HFF-Myc (cell line): ENCODE measurements around the gene PKN1.

Experiments
- DNase-seq: peaks from one replicate; pipeline ENCODE4 v3.0.0-alpha.2; 2011; ENCODE audit warnings: low read depth; ENCODE audit errors: extremely low read depth
- H3K4me3 ChIP-seq: replicated peaks from 2 replicates; pipeline ENCODE4 v1.5.1; 2011; ENCODE audit warnings: low read depth, mild to moderate bottlenecking, control low read depth, low read length
- CTCF ChIP-seq: IDR thresholded peaks from 2 replicates; pipeline ENCODE4 v1.5.1; 2012; ENCODE audit warnings: mild to moderate bottlenecking, low read depth, low read length, control low read depth; ENCODE audit errors: missing control alignments

The PKN1 gene

GRCh38 chr19:14470031-14470876 is 37.1 kb downstream of the PKN1 start:
- H3K4me3 ChIP-seq, result no peak overlapping the region
- no peak for DNase-seq
- no peak for TF ChIP-seq CTCF

GRCh38 chr19:14471436-14472187 is 38.5 kb downstream of the PKN1 start:
- no peak overlapping the region for H3K4me3 ChIP-seq
- DNase-seq, result no peak
- no peak for TF ChIP-seq CTCF

- TF ChIP-seq CTCF, result peak; percentile 88
- no peak overlapping the region for H3K4me3 ChIP-seq
- no peak for DNase-seq
Measured at GRCh38 chr19:14472202-14472938, 39.3 kb downstream of the PKN1 start.

GRCh38 chr19:14473073-14473977 is 40.2 kb downstream of the PKN1 start:
- no peak overlapping the region for H3K4me3 ChIP-seq
- TF ChIP-seq CTCF, result no peak
- DNase-seq, result no peak

GRCh38 chr19:14473978-14474578 is 41.0 kb downstream of the PKN1 start:
- DNase-seq, result no peak
- no peak for TF ChIP-seq CTCF
- no peak overlapping the region for H3K4me3 ChIP-seq
